NCI-H82 (cell line): Measurements from ENCODE around the gene CYP21A2.
"Not testable (repeated sequence)": the region's sequence is repeated elsewhere in the genome, so short reads cannot be mapped to it uniquely, and the experiment has no call there.

Experiments
- DNase-seq: peaks from one replicate; lab custom pipeline; 2025; lab: John Stamatoyannopoulos, UW

The CYP21A2 gene

GRCh38 chr6:32035283-32036013, 2.8 kb upstream of the CYP21A2 start:
- not testable (repeated sequence) for DNase-seq

GRCh38 chr6:32037136-32037535, 1.1 kb upstream of the CYP21A2 start:
- DNase-seq: not testable (repeated sequence)

GRCh38 chr6:32038878-32039277, 663 bp downstream of the CYP21A2 start:
- DNase-seq: not testable (repeated sequence)

- DNase-seq: not testable (repeated sequence)
Measured at GRCh38 chr6:32039321-32040274, 1.4 kb downstream of the CYP21A2 start.

DNA sequence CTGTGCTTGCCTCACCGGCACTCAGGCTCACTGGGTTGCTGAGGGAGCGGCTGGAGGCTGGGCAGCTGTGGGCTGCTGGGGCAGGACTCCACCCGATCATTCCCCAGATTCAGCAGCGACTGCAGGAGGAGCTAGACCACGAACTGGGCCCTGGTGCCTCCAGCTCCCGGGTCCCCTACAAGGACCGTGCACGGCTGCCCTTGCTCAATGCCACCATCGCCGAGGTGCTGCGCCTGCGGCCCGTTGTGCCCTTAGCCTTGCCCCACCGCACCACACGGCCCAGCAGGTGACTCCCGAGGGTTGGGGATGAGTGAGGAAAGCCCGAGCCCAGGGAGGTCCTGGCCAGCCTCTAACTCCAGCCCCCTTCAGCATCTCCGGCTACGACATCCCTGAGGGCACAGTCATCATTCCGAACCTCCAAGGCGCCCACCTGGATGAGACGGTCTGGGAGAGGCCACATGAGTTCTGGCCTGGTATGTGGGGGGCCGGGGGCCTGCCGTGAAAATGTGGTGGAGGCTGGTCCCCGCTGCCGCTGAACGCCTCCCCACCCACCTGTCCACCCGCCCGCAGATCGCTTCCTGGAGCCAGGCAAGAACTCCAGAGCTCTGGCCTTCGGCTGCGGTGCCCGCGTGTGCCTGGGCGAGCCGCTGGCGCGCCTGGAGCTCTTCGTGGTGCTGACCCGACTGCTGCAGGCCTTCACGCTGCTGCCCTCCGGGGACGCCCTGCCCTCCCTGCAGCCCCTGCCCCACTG, 2.3 kb downstream of the CYP21A2 start:
- not testable (repeated sequence) for DNase-seq

- not testable (repeated sequence) for DNase-seq
Measured at GRCh38 chr6:32041050-32041321, 2.8 kb downstream of the CYP21A2 start.

DNA sequence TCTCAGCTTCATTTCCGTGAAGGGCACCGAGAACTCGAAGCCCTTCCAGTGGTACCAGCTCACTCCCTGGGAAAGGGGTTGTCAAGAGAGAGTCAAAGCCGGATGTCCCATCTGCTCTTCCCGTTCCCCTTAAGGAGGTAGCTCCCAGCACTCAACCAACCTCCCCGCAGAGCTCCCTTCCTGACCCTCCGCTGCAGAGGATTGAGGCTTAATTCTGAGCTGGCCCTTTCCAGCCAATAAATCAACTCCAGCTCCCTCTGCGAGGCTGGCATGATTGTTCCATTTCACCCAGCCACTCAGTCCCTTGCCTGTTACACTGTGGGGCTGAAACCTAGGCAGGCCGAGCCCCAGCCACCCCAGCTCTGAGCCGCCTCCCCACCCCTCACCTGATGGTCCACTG, 3.2 kb downstream of the CYP21A2 start:
- peak; percentile 43 for DNase-seq

GRCh38 chr6:32042276-32042675, 4.1 kb downstream of the CYP21A2 start:
- DNase-seq: not testable (repeated sequence)

- DNase-seq: not testable (repeated sequence)
Measured at GRCh38 chr6:32043589-32044380, 5.6 kb downstream of the CYP21A2 start.

DNA sequence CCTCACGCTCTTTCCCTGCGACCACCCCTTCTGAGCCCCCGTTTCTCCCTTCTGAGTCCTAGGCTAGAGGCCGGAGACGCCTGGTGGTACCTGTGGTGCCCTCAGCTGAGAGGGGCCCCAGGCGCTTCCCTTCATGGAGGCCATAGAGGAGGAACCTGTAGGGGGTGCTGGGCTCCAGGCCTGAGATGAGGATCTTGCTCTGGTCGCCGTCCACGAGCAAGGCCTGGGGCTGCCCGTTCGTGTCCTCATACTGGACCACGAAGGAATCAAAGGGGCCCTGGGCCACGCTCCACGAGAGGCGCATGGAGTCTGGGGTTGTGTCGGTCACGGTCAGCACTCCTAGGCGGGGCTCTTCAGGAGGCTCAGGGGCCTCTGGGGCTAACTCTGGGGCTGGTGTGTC, 6.7 kb downstream of the CYP21A2 start:
- DNase-seq: not testable (repeated sequence)

GRCh38 chr6:32045811-32046449, 7.7 kb downstream of the CYP21A2 start:
- no peak for DNase-seq

DNA sequence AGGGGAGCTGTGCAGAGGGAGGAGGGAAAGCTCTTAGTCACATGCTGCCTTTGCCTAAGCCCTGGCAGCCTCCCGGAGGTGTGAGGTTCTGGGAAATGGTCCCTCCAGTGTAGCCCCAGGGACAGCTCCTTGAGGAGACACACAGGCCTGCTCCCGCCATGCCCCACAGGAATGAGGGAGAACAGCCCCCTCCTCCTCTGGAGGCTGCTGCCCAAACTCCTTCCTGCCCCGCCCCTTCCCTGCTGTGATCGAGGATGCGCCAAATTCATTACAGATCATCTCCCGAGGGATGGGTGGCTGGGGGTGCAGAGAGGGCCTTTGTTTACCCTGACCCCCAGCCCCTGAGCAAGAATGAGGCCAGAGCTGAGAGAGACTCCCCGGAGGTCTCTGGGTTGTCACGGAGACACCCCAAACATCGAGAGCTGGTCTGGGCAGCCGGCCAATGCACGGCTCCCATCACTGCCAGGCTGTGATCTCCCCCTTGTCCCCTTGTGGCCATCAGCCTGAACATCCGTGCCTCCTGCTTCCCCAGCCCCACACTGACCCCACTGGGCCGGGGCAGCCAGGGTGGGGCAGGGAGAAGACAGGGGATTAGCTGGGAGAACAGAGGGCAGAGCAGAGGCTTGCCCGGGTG, 8.4 kb downstream of the CYP21A2 start:
- peak; percentile 29 for DNase-seq

DNA sequence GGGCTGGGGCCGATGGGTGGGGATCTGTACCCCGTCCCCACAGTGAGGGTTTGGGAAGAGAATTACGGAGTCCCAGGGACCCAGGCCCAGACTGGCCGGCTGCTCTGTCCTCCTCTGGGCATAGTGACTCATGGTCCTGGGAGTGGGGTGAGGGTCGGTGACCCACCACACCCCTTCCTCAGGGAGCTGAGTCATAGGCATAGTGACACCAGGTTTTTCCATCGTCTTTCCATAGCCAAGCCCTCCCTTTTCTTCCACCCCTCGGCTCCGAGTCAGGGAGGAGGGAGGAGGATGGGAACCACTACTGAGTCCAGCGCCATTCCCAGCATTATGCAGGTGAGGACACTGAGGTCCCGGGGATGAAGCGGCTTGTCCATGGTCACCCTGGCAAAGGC, 8.9 kb downstream of the CYP21A2 start:
- DNase-seq: no peak

DNA sequence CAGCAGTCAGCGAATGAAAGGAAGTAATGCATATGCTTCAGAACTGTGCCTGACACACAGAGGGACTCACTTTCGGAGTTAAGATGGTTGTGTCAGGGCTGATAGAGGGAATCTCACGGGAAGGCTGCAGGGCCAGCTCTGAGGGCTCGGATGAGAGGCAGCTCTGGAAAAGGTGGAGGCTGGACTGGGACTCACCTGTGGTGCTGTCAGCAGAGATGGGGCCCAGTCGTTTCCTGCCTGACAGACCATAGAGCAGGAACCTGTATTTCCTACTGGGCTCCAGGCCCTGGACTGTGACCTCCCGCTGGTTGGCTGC, 9.3 kb downstream of the CYP21A2 start:
- no peak for DNase-seq

- DNase-seq: peak; percentile 76
Measured at GRCh38 chr6:32047855-32048766, 9.9 kb downstream of the CYP21A2 start.

DNA sequence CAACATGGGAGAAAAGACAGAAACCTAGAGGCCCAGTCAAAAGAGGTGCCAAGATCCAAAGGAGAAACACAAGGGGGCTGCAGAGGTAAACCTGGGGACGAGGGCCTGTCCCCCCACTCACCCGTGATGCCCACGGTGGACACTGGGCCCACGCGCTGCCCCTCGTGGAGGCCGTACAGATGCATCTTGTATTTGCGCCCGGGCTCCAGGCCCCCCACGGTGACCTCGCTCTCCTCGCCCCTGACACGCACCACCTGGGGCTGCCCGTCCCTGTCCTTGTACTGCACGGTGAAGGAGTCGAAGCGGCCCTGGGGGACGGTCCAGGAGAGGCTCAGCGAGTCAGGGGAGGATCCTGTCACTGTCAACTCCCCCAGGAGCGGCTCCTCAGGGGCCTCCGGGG, 10.9 kb downstream of the CYP21A2 start:
- DNase-seq: not testable (repeated sequence)

DNA sequence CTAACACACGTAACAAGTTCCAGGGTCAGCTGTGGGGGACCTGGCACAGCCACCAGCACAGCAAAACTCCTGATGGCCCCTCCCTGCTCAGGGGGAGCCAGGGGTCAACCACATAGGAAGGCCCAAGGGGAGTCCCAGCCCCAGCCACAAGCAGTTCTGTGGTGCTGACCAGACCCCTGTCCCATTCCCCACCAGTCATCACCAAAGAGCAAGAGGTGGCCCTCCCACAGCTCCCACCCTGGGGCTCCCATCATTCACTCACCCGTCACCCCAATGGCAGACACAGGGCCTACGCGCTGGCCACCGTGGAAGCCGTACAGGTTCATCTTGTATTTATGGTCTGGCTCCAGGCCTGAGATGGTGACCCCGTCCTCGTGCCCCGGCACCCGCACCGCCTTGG, 11.5 kb downstream of the CYP21A2 start:
- not testable (repeated sequence) for DNase-seq

GRCh38 chr6:32050562-32050961, 12.3 kb downstream of the CYP21A2 start:
- DNase-seq: no peak

- not testable (repeated sequence) for DNase-seq
Measured at GRCh38 chr6:32052626-32053025, 14.4 kb downstream of the CYP21A2 start.

DNA sequence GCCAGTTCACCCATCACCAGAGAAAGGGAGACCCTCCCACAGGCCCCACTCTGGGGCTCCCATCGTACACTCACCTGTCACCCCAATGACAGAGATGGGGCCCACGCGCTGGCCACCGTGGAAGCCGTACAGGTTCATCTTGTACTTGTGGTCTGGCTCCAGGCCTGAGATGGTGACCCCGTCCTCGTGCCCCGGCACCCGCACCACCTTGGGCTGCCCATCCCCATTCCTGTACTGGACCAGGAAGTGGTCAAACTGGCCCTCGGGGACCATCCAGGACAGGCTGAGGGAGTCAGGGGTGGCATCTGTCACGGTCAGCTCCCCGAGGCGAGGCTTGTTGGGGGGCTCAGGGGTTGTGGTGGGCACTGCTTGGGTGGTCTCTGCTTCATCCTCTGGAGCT, 15.1 kb downstream of the CYP21A2 start:
- not testable (repeated sequence) for DNase-seq
